ENCODE data around the gene MYO5A. TPM values are rescaled to one million over a fixed set of nuclear protein-coding genes. Genes with fewer than 3 reads are reported as not detected.
A peak's percentile ranks its signal among the peaks of the same experiment; 100 is the strongest.

MYO5A gene
- total RNA-seq, 2 experiments from 2014 or later, result 31.8 to 42.0 TPM

DNA sequence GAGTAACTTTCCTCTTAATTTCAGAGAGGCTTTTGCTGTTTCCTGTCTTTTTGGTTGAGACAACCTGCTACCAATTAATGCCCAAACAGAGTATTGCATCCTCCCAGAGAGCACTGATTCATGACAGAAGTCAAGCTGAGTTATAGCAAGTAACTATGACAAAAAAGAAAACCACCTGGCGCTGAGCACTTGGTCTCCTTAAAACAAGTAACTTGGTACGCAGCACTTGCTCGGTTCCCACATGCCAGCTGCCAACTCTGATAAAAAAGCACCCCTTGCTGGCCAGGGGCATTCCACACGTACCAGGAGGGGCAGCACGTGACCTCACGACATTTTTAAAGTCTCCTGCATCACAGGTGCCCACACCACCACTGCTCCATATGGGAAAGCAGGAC, 219.5 kb downstream of the MYO5A start:
- Histone ChIP-seq H3K27ac (ENCODE audit: low read depth, low read length, poor library complexity, severe bottlenecking) (peak overlapping the region; percentile 15), H3K9me2 (ENCODE audit: insufficient read depth, low read length) (peaks cover 6% of the 10 kb centered on the region; the same call in 1 of the 2 replicates), H3K9me3 (ENCODE audit: low read length) (no peaks in the 10 kb centered on the region), H3K4me2 (ENCODE audit: low read length) (peak overlapping the region; percentile 41; the same call in 1 of the 2 replicates), H3K36me3 (ENCODE audit: insufficient read depth, low read length) (peaks cover 19% of the 10 kb centered on the region; the same call in 1 of the 2 replicates), H3K79me2 (ENCODE audit: insufficient read depth, low read depth, low read length) (no peaks in the 10 kb centered on the region), H4K20me1 (ENCODE audit: insufficient read depth, low read length) (no peaks in the 10 kb centered on the region), H3K4me3 (ENCODE audit: low read depth, low read length, poor library complexity, severe bottlenecking) (no peak overlapping the region), H2AFZ (ENCODE audit: low read length) (no peak overlapping the region), H3K4me1 (ENCODE audit: insufficient read depth, low read length, poor library complexity, severe bottlenecking) (peaks cover 22% of the 10 kb centered on the region)
- ChIA-PET POLR2A (no interaction called here), CTCF (ENCODE audit: unreplicated experiment) (interaction anchor here (0.6 kb wide), 1 partner anchor 170 kb away, joined by 3 read pairs; no protein-coding TSS in a partner anchor)
- TF ChIP-seq, protein P1, sequence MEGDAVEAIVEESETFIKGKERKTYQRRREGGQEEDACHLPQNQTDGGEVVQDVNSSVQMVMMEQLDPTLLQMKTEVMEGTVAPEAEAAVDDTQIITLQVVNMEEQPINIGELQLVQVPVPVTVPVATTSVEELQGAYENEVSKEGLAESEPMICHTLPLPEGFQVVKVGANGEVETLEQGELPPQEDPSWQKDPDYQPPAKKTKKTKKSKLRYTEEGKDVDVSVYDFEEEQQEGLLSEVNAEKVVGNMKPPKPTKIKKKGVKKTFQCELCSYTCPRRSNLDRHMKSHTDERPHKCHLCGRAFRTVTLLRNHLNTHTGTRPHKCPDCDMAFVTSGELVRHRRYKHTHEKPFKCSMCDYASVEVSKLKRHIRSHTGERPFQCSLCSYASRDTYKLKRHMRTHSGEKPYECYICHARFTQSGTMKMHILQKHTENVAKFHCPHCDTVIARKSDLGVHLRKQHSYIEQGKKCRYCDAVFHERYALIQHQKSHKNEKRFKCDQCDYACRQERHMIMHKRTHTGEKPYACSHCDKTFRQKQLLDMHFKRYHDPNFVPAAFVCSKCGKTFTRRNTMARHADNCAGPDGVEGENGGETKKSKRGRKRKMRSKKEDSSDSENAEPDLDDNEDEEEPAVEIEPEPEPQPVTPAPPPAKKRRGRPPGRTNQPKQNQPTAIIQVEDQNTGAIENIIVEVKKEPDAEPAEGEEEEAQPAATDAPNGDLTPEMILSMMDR (conservative IDR thresholded peaks at IDR 0.05; ENCODE audit: low read length), result no peak
- TF ChIP-seq EZH2phosphoT487 (IDR thresholded peaks at IDR 0.05; ENCODE audit: borderline replicate concordance, low read depth, low read length), result no peak
- peak; percentile 51 for DNase-seq (ENCODE audit: low spot score)
- intact Hi-C loops (cut with micrococcal nuclease; ENCODE audit: unreplicated experiment), result loop anchor here (1.0 kb wide), 1 partner anchor 53 kb away; no protein-coding TSS in a partner anchor
- no TSS peak for BruUV-seq (replicated peaks)

DNA sequence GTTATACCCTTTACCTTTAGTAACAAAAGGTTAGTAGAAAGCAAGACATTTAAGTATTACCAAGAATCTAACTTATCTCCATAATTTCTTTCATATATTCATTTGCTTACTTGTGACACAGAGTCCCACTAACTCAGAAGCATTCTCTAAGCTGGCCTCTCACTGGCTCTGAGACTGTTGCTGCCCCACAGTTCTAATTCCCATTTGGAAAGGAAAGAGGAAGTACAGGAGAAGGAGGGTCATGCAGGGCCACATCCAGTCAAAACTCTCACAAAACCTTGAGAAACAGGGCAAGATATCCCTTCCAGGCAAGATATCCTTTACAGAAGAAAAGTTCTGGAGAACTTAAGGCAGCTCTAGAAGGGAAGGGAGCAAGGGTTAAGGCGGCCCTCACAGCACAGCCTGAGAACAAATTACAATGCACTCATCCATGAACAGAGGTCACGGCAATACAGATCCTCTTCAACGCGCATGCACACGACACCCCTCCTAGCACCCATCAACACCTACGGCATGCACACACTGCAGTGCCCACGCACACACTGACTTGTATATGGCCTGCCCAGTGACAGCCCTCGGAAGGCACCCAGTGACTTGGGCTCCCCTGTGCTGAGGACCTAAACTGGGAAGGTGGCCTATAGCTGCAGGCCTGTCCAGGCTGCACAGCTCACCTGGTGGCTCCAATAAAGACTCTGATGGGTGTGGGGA, 220.1 kb downstream of the MYO5A start:
- Histone ChIP-seq H3K4me1 (ENCODE audit: insufficient read depth, low read length, poor library complexity, severe bottlenecking) (peaks cover 22% of the 10 kb centered on the region), H3K9me2 (ENCODE audit: insufficient read depth, low read length) (peaks cover 6% of the 10 kb centered on the region; the same call in 1 of the 2 replicates), H4K20me1 (ENCODE audit: insufficient read depth, low read length) (no peaks in the 10 kb centered on the region), H3K4me3 (ENCODE audit: low read depth, low read length, poor library complexity, severe bottlenecking) (no peak overlapping the region), H3K36me3 (ENCODE audit: insufficient read depth, low read length) (peaks cover 13% of the 10 kb centered on the region; the same call in 1 of the 2 replicates), H2AFZ (ENCODE audit: low read length) (no peak overlapping the region), H3K9me3 (ENCODE audit: low read length) (no peaks in the 10 kb centered on the region), H3K4me2 (ENCODE audit: low read length) (peak overlapping the region; percentile 41), H3K27ac (ENCODE audit: low read depth, low read length, poor library complexity, severe bottlenecking) (peak overlapping the region; percentile 15), H3K79me2 (ENCODE audit: insufficient read depth, low read depth, low read length) (no peaks in the 10 kb centered on the region)
- intact Hi-C loops (cut with micrococcal nuclease; ENCODE audit: unreplicated experiment), result loop anchor here (1.0 kb wide), 1 partner anchor 52 kb away; no protein-coding TSS in a partner anchor
- DNase-seq (ENCODE audit: low spot score), result no peak
- POLR2A ChIA-PET, result interaction anchor here (0.5 to 1.4 kb wide), 3 partner anchors 16 to 153 kb away, joined by 3 to 4 read pairs (median 3); no protein-coding TSS in a partner anchor
- CTCF ChIA-PET (ENCODE audit: unreplicated experiment), result interaction anchor here (0.6 kb wide), 1 partner anchor 171 kb away, joined by 3 read pairs; no protein-coding TSS in a partner anchor
- no TSS peak for BruUV-seq (replicated peaks)
- no peak for TF ChIP-seq EZH2phosphoT487 (IDR thresholded peaks at IDR 0.05; ENCODE audit: borderline replicate concordance, low read depth, low read length)
- TF ChIP-seq, protein P1 (conservative IDR thresholded peaks at IDR 0.05; ENCODE audit: low read length), result no peak
